22Rv1 (cell line): ENCODE data around the gene LATS1.
"Not testable (repeated sequence)": the region's sequence is repeated elsewhere in the genome, so short reads cannot be mapped to it uniquely, and the experiment has no call there.

ENCODE experiments used
- H3K27ac ChIP-seq: fragments of 450-650 bp; 2 replicates; pipeline ENCODE4 v1.5.1; 2017
- ZFX ChIP-seq: fragments of 450-650 bp; IDR thresholded peaks from 2 replicates; pipeline ENCODE4 v1.6.1; 2017; ENCODE audit warnings: antibody characterized with exemption, borderline replicate concordance
- TF ChIP-seq, protein P1 (sequence below): fragments of 450-650 bp; IDR thresholded peaks from 2 replicates; pipeline ENCODE4 v1.5.1; 2017; ENCODE audit warnings: mild to moderate bottlenecking

LATS1 gene

DNA sequence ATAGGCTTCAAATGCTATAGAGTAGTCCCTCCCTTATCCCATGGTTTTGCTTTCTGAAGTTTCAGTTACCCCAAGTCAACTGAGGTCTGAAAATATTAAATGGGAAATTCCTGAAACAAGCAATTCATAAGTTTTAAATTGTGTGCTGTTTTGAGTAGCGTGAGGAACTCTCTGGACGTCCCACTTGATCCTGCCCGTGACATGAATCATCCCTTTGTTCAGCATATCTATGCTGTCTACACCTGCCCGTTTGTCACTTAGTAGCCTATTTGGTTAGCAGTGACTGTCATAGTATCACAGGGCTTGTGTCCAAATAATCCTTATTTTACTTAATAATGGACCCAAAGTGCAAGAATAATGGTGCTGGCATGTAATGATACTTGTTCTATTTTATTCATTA lies 36.6 kb upstream of the LATS1 start:
- TF ChIP-seq ZFX = no peak
- TF ChIP-seq, protein P1, sequence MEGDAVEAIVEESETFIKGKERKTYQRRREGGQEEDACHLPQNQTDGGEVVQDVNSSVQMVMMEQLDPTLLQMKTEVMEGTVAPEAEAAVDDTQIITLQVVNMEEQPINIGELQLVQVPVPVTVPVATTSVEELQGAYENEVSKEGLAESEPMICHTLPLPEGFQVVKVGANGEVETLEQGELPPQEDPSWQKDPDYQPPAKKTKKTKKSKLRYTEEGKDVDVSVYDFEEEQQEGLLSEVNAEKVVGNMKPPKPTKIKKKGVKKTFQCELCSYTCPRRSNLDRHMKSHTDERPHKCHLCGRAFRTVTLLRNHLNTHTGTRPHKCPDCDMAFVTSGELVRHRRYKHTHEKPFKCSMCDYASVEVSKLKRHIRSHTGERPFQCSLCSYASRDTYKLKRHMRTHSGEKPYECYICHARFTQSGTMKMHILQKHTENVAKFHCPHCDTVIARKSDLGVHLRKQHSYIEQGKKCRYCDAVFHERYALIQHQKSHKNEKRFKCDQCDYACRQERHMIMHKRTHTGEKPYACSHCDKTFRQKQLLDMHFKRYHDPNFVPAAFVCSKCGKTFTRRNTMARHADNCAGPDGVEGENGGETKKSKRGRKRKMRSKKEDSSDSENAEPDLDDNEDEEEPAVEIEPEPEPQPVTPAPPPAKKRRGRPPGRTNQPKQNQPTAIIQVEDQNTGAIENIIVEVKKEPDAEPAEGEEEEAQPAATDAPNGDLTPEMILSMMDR = no peak
- H3K27ac ChIP-seq = no peak overlapping the region

DNA sequence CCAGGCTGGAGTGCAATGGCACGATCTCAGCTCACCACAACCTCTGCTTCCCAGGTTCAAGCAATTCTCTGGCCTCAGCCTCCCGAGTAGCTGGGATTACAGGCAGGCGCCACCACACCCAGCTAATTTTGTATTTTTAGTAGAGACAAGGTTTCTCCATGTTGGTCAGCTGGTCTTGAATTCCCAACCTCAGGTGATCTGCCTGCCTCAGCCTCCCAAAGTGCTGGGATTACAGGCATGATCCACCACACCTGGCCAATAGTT lies 35.4 kb upstream of the LATS1 start:
- not testable (repeated sequence) for H3K27ac ChIP-seq

DNA sequence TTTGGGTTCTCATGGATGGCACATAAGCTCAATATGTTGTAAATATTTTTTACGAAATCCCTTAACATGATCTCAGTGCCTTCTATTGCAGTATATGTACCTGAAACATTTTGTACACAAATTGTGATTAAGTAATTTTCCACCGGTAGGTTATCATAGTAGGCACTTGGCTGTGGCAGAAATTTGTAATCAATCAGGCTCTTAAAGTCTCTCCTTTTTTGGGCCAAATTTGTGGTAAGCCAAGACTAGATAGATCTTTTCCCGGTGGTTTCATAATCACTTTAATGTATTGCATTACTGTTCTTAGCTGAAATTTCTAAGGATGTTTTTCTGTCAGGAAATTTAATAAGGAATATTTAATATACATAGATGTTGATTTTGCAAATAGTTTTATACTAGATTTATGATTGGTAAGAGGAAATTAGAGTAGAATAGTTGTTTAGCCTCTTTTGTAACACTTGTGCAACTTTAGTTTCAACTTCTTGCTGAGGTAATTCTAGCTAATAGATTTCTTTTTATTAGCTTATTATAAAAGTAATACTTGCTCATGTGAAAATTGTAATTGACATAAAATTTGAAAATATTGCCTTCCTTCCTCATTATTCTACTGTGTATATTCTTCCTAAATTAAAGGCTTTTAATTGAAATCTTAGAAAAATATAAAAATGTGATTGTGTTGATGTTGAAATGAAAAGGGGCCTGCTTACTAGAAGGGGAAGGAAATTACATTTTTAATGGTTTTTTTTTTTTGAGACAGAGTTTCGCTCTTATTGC lies 34.9 kb upstream of the LATS1 start:
- no peak overlapping the region for H3K27ac ChIP-seq
- TF ChIP-seq, protein P1 = no peak
- no peak for TF ChIP-seq ZFX

DNA sequence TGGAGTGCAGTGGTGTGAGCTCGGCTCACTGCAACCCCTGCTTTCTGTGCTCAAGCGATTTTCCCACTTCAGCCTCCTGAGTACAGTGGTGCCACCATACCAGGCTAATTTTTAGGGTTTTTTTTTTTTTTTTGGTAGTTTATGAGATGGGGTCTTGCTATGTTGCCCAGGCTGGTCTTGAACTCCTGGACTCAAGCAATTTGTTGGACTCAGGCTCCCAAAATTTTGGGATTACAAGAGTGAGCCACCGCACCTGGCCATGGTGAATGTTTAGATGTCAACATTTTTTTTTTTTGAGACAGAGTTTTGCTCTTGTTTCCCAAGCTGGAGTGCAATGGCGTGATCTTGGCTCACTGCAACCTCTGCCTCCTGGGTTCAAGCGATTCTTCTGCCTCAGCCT lies 34.0 kb upstream of the LATS1 start:
- not testable (repeated sequence) for H3K27ac ChIP-seq

DNA sequence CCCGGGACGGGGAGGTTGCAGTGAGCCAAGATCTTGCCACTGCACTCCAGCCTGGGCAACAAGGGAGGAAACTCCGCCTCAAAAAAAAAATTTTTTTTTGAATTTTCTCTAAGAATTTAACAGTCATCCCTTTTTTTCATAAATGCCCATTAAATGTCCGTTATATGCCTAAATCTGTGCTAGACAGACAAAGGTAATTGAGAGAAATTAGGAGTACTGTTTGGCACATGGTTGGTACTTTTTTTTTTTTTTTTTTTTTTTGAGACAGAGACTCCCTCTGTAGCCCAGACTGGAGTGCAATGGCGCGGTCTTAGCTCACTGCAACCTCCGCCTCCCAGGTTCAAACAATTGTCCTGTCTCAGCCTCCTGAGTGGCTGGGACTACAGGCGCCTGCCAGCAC lies 33.3 kb upstream of the LATS1 start:
- no peak overlapping the region for H3K27ac ChIP-seq
- TF ChIP-seq, protein P1 = no peak
- no peak for TF ChIP-seq ZFX

DNA sequence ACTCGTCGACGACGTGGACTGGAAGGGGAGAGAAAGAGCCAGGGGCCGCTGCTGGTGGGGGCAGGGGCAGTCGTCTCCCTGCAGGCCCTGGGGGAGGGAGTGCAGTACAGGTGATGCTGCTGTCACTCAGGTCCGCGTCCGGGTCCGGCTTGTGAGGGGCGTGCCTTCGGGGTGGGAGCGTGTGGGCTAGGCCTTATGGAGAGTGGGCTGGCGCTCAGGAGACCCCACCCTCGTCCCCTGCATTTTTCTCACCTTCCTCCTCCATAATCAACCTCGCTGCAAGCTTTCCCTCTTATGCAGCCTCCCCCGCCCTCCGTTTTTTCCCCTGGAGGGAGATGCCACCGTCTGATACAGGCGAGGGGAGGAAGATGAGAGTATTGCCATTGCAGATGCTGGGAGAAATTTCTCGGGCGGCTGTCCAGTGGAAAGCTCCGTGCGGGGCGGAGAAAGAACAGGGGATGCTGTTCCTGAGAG lies 32.3 kb upstream of the LATS1 start:
- TF ChIP-seq, protein P1 = no peak
- TF ChIP-seq ZFX = no peak
- peak overlapping the region; percentile 95 for H3K27ac ChIP-seq

DNA sequence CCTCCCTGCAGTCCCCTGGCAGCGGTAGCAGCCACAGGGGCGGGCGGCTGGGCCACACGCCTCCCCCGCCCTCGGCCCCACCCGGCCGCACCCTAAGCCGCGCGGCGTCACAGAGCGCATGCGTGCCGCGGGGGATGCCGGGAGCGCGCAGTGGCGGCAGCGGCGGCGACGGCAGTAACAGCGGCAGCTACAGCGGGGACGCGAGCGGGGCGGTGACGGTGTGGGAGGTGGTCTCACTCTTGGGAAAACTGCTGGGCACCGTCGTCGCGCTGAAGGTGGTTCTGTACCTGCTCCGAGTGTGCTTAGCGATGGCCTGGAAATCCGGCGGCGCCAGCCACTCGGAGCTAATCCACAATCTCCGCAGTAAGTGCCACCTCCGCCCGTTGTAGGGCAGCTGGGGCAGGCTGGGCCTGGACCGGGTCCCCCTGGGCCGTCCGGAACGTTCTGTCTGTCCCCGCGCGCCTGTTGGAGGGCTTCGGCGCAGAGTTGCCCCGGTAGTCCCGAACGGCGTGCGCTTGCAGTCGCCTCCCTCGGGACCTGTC lies 31.8 kb upstream of the LATS1 start, which contains the start of gene PCMT1:
Gene PCMT1, plus strand, starts transcription at position 148 of the 542 bp plus-strand sequence. Its CDS starts 161 bp downstream, at position 309.
- H3K27ac ChIP-seq = peak within 1 kb of the TSS; percentile 95
- TF ChIP-seq, protein P1 = no peak
- no peak for TF ChIP-seq ZFX

DNA sequence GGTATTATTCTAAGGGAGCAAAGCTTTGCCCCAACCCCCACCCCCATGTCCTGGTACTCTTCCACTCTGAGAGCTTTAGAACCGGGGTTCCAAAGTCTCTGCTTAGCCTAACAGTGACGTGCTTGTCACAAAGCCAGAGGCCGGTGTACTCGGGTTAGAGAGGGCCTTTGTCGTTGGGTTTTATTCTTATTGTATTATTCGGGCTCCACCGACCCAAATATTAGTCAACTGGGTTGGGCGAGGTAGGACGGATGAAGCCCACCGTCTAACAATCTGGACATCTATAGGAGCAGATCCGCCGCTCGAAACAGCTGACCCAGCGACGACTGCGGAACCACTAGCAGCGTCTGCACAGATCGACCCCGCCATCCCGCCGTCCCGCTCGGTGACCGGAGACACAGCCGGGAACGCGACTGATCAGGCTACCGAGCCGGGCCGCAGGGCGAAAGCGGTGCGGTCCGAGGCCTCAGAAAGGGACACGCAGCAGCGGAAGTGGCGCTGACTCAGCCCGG lies 31.2 kb upstream of the LATS1 start:
- H3K27ac ChIP-seq = peak overlapping the region; percentile 95
